GM11168 (cell line): ENCODE data around the gene CRYGS.
"Not testable (repeated sequence)": the region's sequence is repeated elsewhere in the genome, so short reads cannot be mapped to it uniquely, and the experiment has no call there.

Experiments
- in situ Hi-C: fragments of 300-500 bp; cut with MboI; formaldehyde crosslinking; loops from one replicate; pipeline ENCODE4 v1.12.0; 2022; ENCODE audit warnings: low sequenced_read_pairs; ENCODE audit not compliant: unreplicated experiment

CRYGS gene

DNA sequence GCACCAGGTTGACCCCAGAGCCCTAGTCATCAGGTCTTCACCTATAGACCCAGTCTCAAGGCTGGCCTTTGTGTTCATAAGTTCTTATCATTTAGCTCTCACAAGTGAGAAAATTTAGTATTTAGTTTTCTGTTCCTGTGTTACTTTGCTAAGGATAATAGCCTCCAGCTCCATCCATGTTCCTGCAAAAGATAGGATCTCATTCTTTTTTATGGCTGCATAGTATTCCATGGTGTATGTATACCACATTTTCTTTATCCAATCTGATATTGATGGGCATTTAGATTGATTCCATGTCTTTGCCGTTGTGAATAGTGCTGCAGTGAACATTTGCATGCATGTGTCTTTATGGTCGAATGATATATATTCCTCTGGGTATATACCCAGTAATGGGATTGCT, 46.2 kb downstream of the CRYGS start:
- in situ Hi-C loops, result not testable (repeated sequence)

- in situ Hi-C loops, result no loop called here
Measured at GRCh38 chr3:186497608-186498007, 46.6 kb downstream of the CRYGS start.

DNA sequence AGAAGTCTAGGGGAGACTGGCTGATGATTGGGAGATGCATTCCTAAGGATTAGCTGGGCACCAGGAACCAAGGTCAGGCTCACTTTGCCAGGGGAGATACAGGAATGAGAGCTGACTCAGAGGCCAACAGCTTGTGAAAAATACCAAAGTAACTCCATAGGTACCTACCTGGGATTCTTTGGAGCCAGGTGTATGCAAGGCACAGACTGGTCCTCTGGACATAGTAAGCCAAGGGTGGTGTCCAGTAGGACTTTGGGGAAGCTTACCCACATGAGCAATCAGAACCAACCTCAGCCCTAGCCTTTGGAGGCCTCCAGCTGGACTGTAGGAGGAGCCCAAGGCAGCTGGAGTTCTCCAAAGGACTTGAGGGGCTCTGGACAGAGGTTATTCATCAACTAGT, 47.5 kb downstream of the CRYGS start:
- in situ Hi-C loops, result no loop called here

- in situ Hi-C loops, result no loop called here
Measured at GRCh38 chr3:186496016-186496415, 48.2 kb downstream of the CRYGS start.

DNA sequence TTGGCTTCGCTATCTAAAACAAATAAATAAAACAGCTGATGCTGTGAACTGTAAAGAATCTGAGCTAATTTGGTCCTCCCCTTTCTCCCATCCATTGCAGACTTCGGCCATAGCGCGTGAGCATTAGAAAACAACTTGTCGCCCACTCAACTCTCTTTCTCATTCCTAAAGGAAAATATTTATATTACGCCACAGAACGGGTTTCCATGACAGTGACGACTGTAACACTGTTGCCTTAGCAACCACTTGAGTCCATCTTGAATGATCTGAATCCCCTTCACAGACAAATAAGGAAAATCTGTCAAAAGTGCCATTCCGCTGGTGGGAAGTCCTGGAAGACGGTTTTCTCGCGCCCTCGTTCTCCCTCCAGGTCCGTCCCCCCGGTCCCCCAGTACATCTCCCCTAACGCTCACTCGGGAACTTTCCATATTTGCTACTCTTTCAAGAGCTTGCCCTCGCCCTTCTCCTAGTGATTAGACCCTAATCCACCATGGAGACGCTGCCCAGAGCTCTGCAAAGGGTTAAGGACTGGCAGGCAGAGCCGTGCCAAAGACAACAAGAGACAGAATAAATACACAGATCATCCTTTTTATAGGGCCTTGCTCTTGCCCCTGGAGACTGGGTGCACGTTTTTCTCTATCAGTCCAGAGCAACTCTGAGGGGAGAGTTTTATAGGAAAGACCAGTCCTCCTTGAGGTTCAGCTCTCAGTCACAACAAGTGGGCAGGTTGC, 50.5 kb downstream of the CRYGS start:
- in situ Hi-C loops, result no loop called here

- in situ Hi-C loops, result no loop called here
Measured at GRCh38 chr3:186492385-186492984, 51.7 kb downstream of the CRYGS start.

DNA sequence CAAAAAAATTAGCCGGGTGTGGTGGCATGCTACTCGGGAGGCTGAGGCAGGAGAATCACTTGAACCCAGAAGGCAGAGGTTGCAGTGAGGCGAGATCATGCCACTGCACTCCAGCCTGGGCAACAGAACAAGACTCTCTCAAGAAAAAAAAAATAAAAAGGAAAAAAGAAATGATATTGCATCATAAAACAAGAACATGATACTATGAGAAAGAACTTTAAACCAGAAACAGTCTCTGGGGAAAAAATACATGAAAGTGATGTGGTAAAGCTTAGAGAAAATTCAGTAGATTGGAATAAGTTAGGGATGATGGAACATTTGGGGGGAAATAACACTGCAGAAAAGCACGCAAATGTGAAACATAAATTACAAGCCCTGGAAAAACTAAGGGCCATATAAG, 54.7 kb downstream of the CRYGS start:
- in situ Hi-C loops, result no loop called here
